ENCODE data around the gene ELMO3. TPM values are rescaled to one million over a fixed set of nuclear protein-coding genes. Genes with fewer than 3 reads are reported as not detected.

ELMO3 gene
- total RNA-seq, 1 experiment from 2014 or later = 45.8 TPM

GRCh38 chr16:67150833-67151396 is 48.0 kb upstream of the ELMO3 start, which contains the start of gene B3GNT9 (continued):
- TF ChIP-seq SRF (IDR thresholded peaks at IDR 0.05; ENCODE audit: low read depth) = no peak
- peak; percentile 41; the same call in 1 of the 2 replicates for TF ChIP-seq ZFX (IDR thresholded peaks at IDR 0.05)
- no peak for TF ChIP-seq EGR1 (IDR thresholded peaks at IDR 0.05; ENCODE audit: low read depth)
- no peak for TF ChIP-seq CTCF (IDR thresholded peaks at IDR 0.05 in 2 of 3, conservative IDR thresholded peaks at IDR 0.05 in 1 of 3; ENCODE audit: borderline replicate concordance in 1 of 3, insufficient read depth in 1 of 3, low read depth in 2 of 3, low read length in 2 of 3)
- no peak for TF ChIP-seq POLR2A (IDR thresholded peaks at IDR 0.05; ENCODE audit: borderline replicate concordance, extremely low read depth, insufficient read depth, insufficient read length)
- no peak for TF ChIP-seq EZH2phosphoT487 (IDR thresholded peaks at IDR 0.05; ENCODE audit: borderline replicate concordance)

DNA sequence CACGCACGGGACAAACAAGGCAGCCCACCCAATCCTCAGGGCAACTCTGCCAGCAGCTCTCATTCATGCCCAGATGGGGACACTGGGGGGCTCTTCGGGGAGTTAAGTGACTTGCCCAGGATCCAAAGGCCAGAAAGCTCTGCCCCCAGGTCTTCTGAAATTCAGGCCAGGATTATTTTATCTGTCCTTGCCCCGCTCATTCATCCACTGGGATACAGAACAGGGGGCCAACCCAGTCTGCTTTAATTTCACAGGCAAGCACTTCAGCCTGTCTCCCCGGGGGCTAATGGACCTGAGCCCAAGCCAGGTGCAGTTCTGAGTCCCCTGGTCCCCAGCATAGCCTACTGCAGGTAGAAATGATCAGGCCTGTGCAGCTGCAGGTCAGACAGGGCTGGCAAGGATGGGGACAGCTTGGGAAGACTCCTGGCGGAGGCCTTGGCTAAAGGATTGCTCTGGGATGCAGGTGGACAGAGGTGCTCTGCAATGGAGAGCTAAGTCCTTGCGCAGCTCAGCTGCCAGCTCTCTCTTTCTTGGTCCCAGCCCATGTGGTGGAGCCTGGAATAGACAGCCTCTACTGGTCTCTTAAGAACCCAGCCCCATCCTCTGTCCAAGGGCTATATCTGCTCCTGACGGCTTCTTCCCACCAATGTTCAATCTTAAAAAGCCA is 47.4 kb upstream of the ELMO3 start:
- Histone ChIP-seq H3K4me3 (replicated peaks in 1 of 2; ENCODE audit: low read depth in 1 of 2, low read length in 2 of 2) (peak overlapping the region in 1 of 2 experiments; percentile 61; a peak in 3 of 4 replicates), H2AFZ (ENCODE audit: low read depth, low read length, poor library complexity, severe bottlenecking) (no peak overlapping the region), H4K20me1 (ENCODE audit: insufficient read depth) (no peaks in the 10 kb centered on the region), H3K9ac (ENCODE audit: low read length) (peak overlapping the region; percentile 67), H3K36me3 (ENCODE audit: control insufficient read depth in 1 of 2, insufficient read depth in 2 of 2, low read length in 2 of 2) (peaks cover 7 to 14% of the 10 kb centered on the region in 2 experiments; a peak in 3 of 4 replicates), H3K79me2 (ENCODE audit: insufficient read depth, low read length) (no peaks in the 10 kb centered on the region), H3K4me1 (ENCODE audit: control insufficient read depth in 1 of 2, insufficient read depth in 2 of 2, low read length in 2 of 2) (peaks cover 3 to 29% of the 10 kb centered on the region in 2 experiments; a peak in 3 of 4 replicates), H3K27me3 (ENCODE audit: insufficient read depth, low read length) (no peaks in the 10 kb centered on the region), H3K27ac (ENCODE audit: low read depth, low read length) (peak overlapping the region; percentile 66), H3K9me3 (ENCODE audit: control insufficient read depth in 1 of 2, insufficient read depth in 1 of 2, low read depth in 1 of 2, low read length in 2 of 2) (no peaks in the 10 kb centered on the region), H3K4me2 (ENCODE audit: low read length) (peak overlapping the region; percentile 83), H3K9me2 (ENCODE audit: insufficient read depth) (no peaks in the 10 kb centered on the region)
- ChIA-PET RAD21 (ENCODE audit: low non-redundant PET in 1 of 2, low total read pairs in 2 of 2, uncharacterized antibody in 2 of 2, unreplicated experiment in 2 of 2) (no interaction called here), POLR2A (no interaction called here), CTCF (interaction anchor here (0.8 to 5.8 kb wide), 5 partner anchors 8 to 197 kb away, joined by 3 to 79 read pairs (median 3); partner anchors contain the start of genes CES3, FBXL8 and TRADD)
- BruUV-seq (replicated peaks) = no TSS peak
- DNase-seq (ENCODE audit: low read depth, low spot score) = no peak
- ATAC-seq = no peak
- intact Hi-C loops (cut with micrococcal nuclease) = no loop called here
- TF ChIP-seq POLR2AphosphoS5 (IDR thresholded peaks at IDR 0.05; ENCODE audit: low read depth, low read length) = no peak
- no peak for TF ChIP-seq SRF (IDR thresholded peaks at IDR 0.05; ENCODE audit: low read depth)
- TF ChIP-seq, protein P1, sequence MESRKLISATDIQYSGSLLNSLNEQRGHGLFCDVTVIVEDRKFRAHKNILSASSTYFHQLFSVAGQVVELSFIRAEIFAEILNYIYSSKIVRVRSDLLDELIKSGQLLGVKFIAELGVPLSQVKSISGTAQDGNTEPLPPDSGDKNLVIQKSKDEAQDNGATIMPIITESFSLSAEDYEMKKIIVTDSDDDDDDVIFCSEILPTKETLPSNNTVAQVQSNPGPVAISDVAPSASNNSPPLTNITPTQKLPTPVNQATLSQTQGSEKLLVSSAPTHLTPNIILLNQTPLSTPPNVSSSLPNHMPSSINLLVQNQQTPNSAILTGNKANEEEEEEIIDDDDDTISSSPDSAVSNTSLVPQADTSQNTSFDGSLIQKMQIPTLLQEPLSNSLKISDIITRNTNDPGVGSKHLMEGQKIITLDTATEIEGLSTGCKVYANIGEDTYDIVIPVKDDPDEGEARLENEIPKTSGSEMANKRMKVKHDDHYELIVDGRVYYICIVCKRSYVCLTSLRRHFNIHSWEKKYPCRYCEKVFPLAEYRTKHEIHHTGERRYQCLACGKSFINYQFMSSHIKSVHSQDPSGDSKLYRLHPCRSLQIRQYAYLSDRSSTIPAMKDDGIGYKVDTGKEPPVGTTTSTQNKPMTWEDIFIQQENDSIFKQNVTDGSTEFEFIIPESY (IDR thresholded peaks at IDR 0.05; ENCODE audit: extremely low read depth, insufficient replicate concordance, low read length) = no peak
- no peak for TF ChIP-seq SIN3A (IDR thresholded peaks at IDR 0.05; ENCODE audit: low read depth)
- TF ChIP-seq CBX3 (IDR thresholded peaks at IDR 0.05; ENCODE audit: low read depth) = no peak
- TF ChIP-seq SP1 (IDR thresholded peaks at IDR 0.05; ENCODE audit: low read depth) = no peak
- no peak for TF ChIP-seq TCF7L2 (IDR thresholded peaks at IDR 0.05; ENCODE audit: borderline replicate concordance, extremely low read depth, insufficient read depth, insufficient read length)
- TF ChIP-seq ZFX (IDR thresholded peaks at IDR 0.05) = no peak
- no peak for TF ChIP-seq RAD21 (IDR thresholded peaks at IDR 0.05; ENCODE audit: low read depth)
- no peak for TF ChIP-seq EZH2 (IDR thresholded peaks at IDR 0.05)
- TF ChIP-seq ELF1 (IDR thresholded peaks at IDR 0.05; ENCODE audit: borderline replicate concordance, low read depth) = no peak
- TF ChIP-seq MAX (IDR thresholded peaks at IDR 0.05) = no peak
- TF ChIP-seq ZNF274 (IDR thresholded peaks at IDR 0.05; ENCODE audit: low read depth, low read length) = no peak
- no peak for TF ChIP-seq CTCF (IDR thresholded peaks at IDR 0.05 in 2 of 3, conservative IDR thresholded peaks at IDR 0.05 in 1 of 3; ENCODE audit: borderline replicate concordance in 1 of 3, insufficient read depth in 1 of 3, low read depth in 2 of 3, low read length in 2 of 3)

All from HCT116 (cell line).